Kidney epithelial cell (primary cell): Measurements from ENCODE around the gene SHH. TPM values are rescaled to one million over a fixed set of nuclear protein-coding genes. Genes with fewer than 3 reads are reported as not detected.

Experiments used
- DNase-seq: peaks from one replicate; pipeline ENCODE4 v3.0.0-alpha.2; 2010; ENCODE audit warnings: low read depth
- H3K27me3 ChIP-seq: 2 replicates; pipeline ENCODE4 v1.6.0; 2011; ENCODE audit warnings: low read length; ENCODE audit not compliant: control insufficient read depth, insufficient read depth
- H3K36me3 ChIP-seq: 2 replicates; pipeline ENCODE4 v1.5.1; 2011; ENCODE audit warnings: low read length; ENCODE audit not compliant: control insufficient read depth, insufficient read depth
- H3K4me3 ChIP-seq: 2 replicates; pipeline ENCODE4 v1.5.1; 2011; ENCODE audit warnings: low read depth, mild to moderate bottlenecking, control low read depth, low read length
- CTCF ChIP-seq: IDR thresholded peaks from 2 replicates; pipeline ENCODE4 v1.5.1; 2011; ENCODE audit warnings: mild to moderate bottlenecking, moderate library complexity, low read length, control low read depth, inconsistent platforms; ENCODE audit not compliant: insufficient read depth, poor library complexity, severe bottlenecking
- total RNA-seq: library from RNA; depleted of rRNA; stranded (reverse); fragments of >200 nt; gene quantifications from 2 replicates; pipeline ENCODE4 v1.2.3, GENCODE V29; 2015

The SHH gene
- total RNA-seq, 1 donor from 2014 or later, result 2.8 TPM

- H3K27me3 ChIP-seq, result peaks cover 3% of the 10 kb centered on the region
- no peak for DNase-seq
Observed at GRCh38 chr7:155857141-155857540, 44.9 kb upstream of the SHH start.

GRCh38 chr7:155856656-155857055 is 44.4 kb upstream of the SHH start:
- H3K36me3 ChIP-seq, result no peaks in the 10 kb centered on the region
- no peak for DNase-seq
- no peak overlapping the region for H3K4me3 ChIP-seq
- no peak for TF ChIP-seq CTCF
- H3K27me3 ChIP-seq, result peaks cover 3% of the 10 kb centered on the region

More at GRCh38 chr7:155857141-155857540, 44.9 kb upstream of the SHH start:
- no peaks in the 10 kb centered on the region for H3K36me3 ChIP-seq
- H3K4me3 ChIP-seq, result no peak overlapping the region
- no peak for TF ChIP-seq CTCF

- no peaks in the 10 kb centered on the region for H3K36me3 ChIP-seq
- H3K4me3 ChIP-seq, result no peak overlapping the region
- no peak for DNase-seq
- TF ChIP-seq CTCF, result no peak
- H3K27me3 ChIP-seq, result no peaks in the 10 kb centered on the region
Observed at GRCh38 chr7:155852426-155853301, 40.4 kb upstream of the SHH start.

GRCh38 chr7:155851892-155852291 is 39.6 kb upstream of the SHH start:
- no peak for DNase-seq
- no peak for TF ChIP-seq CTCF

GRCh38 chr7:155850766-155851678 is 38.8 kb upstream of the SHH start:
- H3K27me3 ChIP-seq, result no peaks in the 10 kb centered on the region
- TF ChIP-seq CTCF, result no peak
- H3K4me3 ChIP-seq, result no peak overlapping the region
- DNase-seq, result no peak
- no peaks in the 10 kb centered on the region for H3K36me3 ChIP-seq

More at GRCh38 chr7:155851892-155852291, 39.6 kb upstream of the SHH start:
- no peaks in the 10 kb centered on the region for H3K27me3 ChIP-seq
- no peaks in the 10 kb centered on the region for H3K36me3 ChIP-seq
- no peak overlapping the region for H3K4me3 ChIP-seq
